D721Med (cell line): Measurements from ENCODE around the gene CETP.
"Not testable (repeated sequence)": the region's sequence is repeated elsewhere in the genome, so short reads cannot be mapped to it uniquely, and the experiment has no call there.

ENCODE experiments used
- DNase-seq: peaks from one replicate; pipeline ENCODE4 v3.0.0; 2011; ENCODE audit warnings: low spot score; ENCODE audit not compliant: insufficient read length
- FAIRE-seq: peaks from 2 replicates; lab custom pipeline; 2011; peaks lifted over from hg19 to GRCh38; lab: Jason Lieb, UNC
- TF ChIP-seq, protein P1 (sequence below): IDR thresholded peaks from 2 replicates; pipeline ENCODE4 v1.5.1; 2012; ENCODE audit warnings: mild to moderate bottlenecking, control low read depth; ENCODE audit not compliant: insufficient read depth; ENCODE audit errors: missing control alignments

CETP gene

GRCh38 chr16:56988948-56989945 lies 27.5 kb downstream of the CETP start, which contains the start of gene NLRC5:
Gene NLRC5, plus strand, starts transcription at chr16:56989557. Its CDS starts 31,156 bp downstream, at chr16:57020713.
- no peak for FAIRE-seq
- DNase-seq: peak; percentile 35
- TF ChIP-seq, protein P1, sequence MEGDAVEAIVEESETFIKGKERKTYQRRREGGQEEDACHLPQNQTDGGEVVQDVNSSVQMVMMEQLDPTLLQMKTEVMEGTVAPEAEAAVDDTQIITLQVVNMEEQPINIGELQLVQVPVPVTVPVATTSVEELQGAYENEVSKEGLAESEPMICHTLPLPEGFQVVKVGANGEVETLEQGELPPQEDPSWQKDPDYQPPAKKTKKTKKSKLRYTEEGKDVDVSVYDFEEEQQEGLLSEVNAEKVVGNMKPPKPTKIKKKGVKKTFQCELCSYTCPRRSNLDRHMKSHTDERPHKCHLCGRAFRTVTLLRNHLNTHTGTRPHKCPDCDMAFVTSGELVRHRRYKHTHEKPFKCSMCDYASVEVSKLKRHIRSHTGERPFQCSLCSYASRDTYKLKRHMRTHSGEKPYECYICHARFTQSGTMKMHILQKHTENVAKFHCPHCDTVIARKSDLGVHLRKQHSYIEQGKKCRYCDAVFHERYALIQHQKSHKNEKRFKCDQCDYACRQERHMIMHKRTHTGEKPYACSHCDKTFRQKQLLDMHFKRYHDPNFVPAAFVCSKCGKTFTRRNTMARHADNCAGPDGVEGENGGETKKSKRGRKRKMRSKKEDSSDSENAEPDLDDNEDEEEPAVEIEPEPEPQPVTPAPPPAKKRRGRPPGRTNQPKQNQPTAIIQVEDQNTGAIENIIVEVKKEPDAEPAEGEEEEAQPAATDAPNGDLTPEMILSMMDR: no peak

DNA sequence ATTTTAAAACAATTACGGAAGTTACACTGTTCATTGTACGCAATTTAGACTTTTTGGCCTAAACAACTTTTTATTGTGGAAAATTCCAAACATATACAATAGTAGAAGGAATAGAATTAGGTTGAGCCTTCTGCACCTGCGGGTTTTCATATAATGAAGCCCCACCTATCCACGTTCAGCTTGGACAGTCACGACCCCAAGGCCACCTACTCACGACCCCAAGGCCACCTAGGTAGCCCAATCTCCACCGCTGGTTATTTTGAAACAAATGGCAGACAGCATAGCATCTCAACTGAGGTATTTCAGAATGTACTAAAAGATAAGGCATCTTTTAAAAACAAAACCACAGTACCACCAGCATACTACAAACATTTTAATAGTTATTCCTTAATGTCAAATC lies 28.2 kb downstream of the CETP start:
- DNase-seq (no peak), FAIRE-seq (no peak)
- TF ChIP-seq, protein P1: no peak

DNA sequence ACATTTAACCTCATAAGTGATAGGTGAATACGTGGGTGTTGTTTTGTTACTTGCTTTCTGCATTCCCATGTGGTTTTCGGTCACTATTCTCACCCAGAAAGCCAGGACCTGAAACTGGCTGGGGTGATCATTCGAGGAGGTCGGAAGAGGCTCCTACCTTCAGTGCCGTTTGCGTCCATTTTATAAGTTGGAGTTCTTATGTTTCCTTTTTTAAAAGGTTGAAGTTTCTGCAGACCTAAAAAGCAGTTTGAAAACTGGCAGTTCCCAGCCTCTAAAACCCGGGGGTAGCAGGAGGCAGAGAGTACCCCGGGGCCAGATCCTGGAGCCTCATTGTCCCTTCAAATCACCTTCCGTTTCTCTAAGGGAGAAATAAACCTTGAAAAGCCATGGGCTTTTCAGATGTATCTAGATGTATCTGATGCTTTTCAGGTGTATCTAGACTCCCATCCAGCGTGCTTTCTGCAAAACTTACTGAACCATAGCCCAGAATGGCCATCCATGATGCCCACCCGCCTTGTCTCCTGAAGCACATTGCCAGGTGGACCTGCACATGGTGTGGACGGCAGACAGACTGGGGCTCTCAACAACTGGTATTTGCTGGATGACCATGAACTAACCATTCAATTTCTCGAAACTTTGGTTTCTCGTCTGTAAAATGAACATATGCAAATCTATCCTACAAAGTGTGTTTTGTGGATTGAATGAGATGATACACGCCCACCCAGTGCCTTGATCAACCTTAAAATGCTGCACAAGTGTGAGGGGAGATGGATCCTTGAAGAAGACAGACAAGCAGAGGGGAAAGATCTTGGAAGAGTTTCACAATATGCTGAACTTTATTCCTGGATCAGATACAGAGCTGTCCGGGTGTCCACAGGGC lies 28.9 kb downstream of the CETP start:
- DNase-seq (no peak), FAIRE-seq (no peak)
- TF ChIP-seq, protein P1: no peak

- FAIRE-seq: not testable (repeated sequence)
Measured at GRCh38 chr16:56992431-56992830, 30.7 kb downstream of the CETP start.

DNA sequence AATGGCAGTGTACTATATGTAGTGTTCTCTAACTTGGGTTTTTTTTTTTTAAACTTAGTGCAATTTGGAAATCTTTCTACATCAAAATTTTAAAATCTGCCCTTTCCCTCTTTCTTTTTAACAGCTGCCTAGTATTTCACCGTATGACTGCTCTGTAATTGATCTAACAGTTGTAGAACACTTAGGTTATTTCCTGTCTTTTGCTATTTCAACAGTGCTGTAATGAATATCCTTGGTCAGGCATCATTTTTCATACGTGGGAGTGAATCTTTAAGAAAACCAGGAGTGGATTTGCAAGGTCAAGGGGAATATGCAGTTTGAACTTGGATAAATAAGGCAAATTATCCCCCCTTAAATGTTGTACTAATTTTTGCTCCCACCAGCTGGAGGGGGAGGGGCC lies 31.5 kb downstream of the CETP start:
- FAIRE-seq (no peak), DNase-seq (no peak)
- TF ChIP-seq, protein P1: no peak

More at GRCh38 chr16:56992431-56992830, 30.7 kb downstream of the CETP start:
- not testable (repeated sequence) for DNase-seq

- no peak for DNase-seq
- TF ChIP-seq, protein P1: no peak
- FAIRE-seq: no peak
Measured at GRCh38 chr16:56994311-56994710, 32.6 kb downstream of the CETP start.

- FAIRE-seq (no peak), DNase-seq (no peak)
- TF ChIP-seq, protein P1: no peak
Measured at GRCh38 chr16:56995136-56995805, 33.5 kb downstream of the CETP start.
